A204.1 (cell line): ENCODE results near the gene PYHIN1.
A peak's percentile ranks its signal among the peaks of the same experiment; 100 is the strongest.
"Not testable (repeated sequence)": the region's sequence is repeated elsewhere in the genome, so short reads cannot be mapped to it uniquely, and the experiment has no call there.

Source experiments
- FAIRE-seq: peaks from 2 replicates; lab custom pipeline; 2012; peaks lifted over from hg19 to GRCh38; lab: Jason Lieb, UNC

Gene PYHIN1

GRCh38 chr1:158983235-158983634 lies 51.9 kb downstream of the PYHIN1 start:
- no peak for FAIRE-seq

- FAIRE-seq, result no peak
Observed at GRCh38 chr1:158984386-158984785, 53.0 kb downstream of the PYHIN1 start.

GRCh38 chr1:158989424-158989823 lies 58.1 kb downstream of the PYHIN1 start:
- no peak for FAIRE-seq

GRCh38 chr1:158992787-158993312 lies 61.5 kb downstream of the PYHIN1 start:
- FAIRE-seq, result no peak

GRCh38 chr1:158996998-158997397 lies 65.6 kb downstream of the PYHIN1 start:
- FAIRE-seq, result no peak

- no peak for FAIRE-seq
Observed at GRCh38 chr1:158998037-158998780, 66.9 kb downstream of the PYHIN1 start.

- peak; percentile 23 for FAIRE-seq
Observed at GRCh38 chr1:158998781-158999161, 67.4 kb downstream of the PYHIN1 start.

- no peak for FAIRE-seq
Observed at GRCh38 chr1:158999316-159000069, 68.1 kb downstream of the PYHIN1 start.

- FAIRE-seq, result no peak
Observed at GRCh38 chr1:159000070-159000409, 68.7 kb downstream of the PYHIN1 start.

GRCh38 chr1:159000625-159001024 lies 69.3 kb downstream of the PYHIN1 start:
- no peak for FAIRE-seq

- FAIRE-seq, result no peak
Observed at GRCh38 chr1:159005161-159005560, 73.8 kb downstream of the PYHIN1 start.

- no peak for FAIRE-seq
Observed at GRCh38 chr1:159005676-159006075, 74.3 kb downstream of the PYHIN1 start.

- not testable (repeated sequence) for FAIRE-seq
Observed at GRCh38 chr1:159006210-159006807, 75.0 kb downstream of the PYHIN1 start.

GRCh38 chr1:159007726-159008125 lies 76.4 kb downstream of the PYHIN1 start:
- FAIRE-seq, result no peak

- no peak for FAIRE-seq
Observed at GRCh38 chr1:159008744-159009188, 77.4 kb downstream of the PYHIN1 start.

- FAIRE-seq, result no peak
Observed at GRCh38 chr1:159009287-159009686, 77.9 kb downstream of the PYHIN1 start.

- no peak for FAIRE-seq
Observed at GRCh38 chr1:159009704-159010361, 78.5 kb downstream of the PYHIN1 start, which contains the start of gene IFI16. Gene IFI16 (plus strand): TSS chr1:159009907. CDS start chr1:159014681, 4,774 bp downstream.

- no peak for FAIRE-seq
Observed at GRCh38 chr1:159010391-159010790, 79.0 kb downstream of the PYHIN1 start.

GRCh38 chr1:159011001-159011400 lies 79.6 kb downstream of the PYHIN1 start:
- not testable (repeated sequence) for FAIRE-seq

GRCh38 chr1:159011751-159012150 lies 80.4 kb downstream of the PYHIN1 start:
- no peak for FAIRE-seq

GRCh38 chr1:159012495-159012894 lies 81.1 kb downstream of the PYHIN1 start:
- FAIRE-seq, result no peak

GRCh38 chr1:159014003-159014571 lies 82.7 kb downstream of the PYHIN1 start:
- no peak for FAIRE-seq
